ENCODE data around the gene SLC2A13.

DNA sequence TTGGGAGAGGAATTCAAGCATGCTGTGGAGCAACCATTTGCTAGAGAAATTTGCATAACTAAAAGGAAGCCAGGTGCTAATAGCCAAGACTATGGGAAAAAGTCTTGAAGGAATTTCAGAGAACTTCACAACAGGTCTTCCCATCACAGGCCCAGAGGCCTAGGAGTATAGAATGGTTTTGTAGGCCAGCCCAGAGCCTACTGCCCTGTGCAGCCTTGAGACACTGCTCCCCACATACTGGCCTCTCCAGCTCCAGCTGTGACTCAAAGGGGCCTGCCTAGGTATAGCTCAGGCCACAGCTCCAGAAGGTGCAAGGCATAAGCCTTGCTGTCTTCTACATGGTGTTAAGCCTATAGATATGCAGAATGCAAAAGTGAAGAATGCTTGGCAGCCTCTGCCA is 227.1 kb downstream of the SLC2A13 start:
- TF ChIP-seq, protein P1, sequence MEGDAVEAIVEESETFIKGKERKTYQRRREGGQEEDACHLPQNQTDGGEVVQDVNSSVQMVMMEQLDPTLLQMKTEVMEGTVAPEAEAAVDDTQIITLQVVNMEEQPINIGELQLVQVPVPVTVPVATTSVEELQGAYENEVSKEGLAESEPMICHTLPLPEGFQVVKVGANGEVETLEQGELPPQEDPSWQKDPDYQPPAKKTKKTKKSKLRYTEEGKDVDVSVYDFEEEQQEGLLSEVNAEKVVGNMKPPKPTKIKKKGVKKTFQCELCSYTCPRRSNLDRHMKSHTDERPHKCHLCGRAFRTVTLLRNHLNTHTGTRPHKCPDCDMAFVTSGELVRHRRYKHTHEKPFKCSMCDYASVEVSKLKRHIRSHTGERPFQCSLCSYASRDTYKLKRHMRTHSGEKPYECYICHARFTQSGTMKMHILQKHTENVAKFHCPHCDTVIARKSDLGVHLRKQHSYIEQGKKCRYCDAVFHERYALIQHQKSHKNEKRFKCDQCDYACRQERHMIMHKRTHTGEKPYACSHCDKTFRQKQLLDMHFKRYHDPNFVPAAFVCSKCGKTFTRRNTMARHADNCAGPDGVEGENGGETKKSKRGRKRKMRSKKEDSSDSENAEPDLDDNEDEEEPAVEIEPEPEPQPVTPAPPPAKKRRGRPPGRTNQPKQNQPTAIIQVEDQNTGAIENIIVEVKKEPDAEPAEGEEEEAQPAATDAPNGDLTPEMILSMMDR (optimal IDR thresholded peaks at IDR 0.05 in 1 of 3, IDR thresholded peaks at IDR 0.05 in 1 of 3, conservative IDR thresholded peaks at IDR 0.05 in 1 of 3; ENCODE audit: extremely low read depth in 1 of 3, insufficient read depth in 2 of 3, low read length in 3 of 3) = no peak
- no peak for TF ChIP-seq EZH2 (IDR thresholded peaks at IDR 0.05; ENCODE audit: low read length)

Data from keratinocyte (primary cell).